Skeletal muscle satellite cell (primary cell): ENCODE measurements around the gene EIF4G3.
A peak's percentile ranks its signal among the peaks of the same experiment; 100 is the strongest.

Source experiments
- H3K27me3 ChIP-seq: 2 replicates; pipeline ENCODE4 v1.7.0; 2013; ENCODE audit warnings: low read length; ENCODE audit not compliant: control insufficient read depth, insufficient read depth
- H3K36me3 ChIP-seq: 2 replicates; pipeline ENCODE4 v1.7.0; 2013; ENCODE audit warnings: mild to moderate bottlenecking, control low read depth, low read length; ENCODE audit not compliant: insufficient read depth
- H3K4me1 ChIP-seq: 2 replicates; pipeline ENCODE4 v1.7.0; 2013; ENCODE audit warnings: low read length; ENCODE audit not compliant: control insufficient read depth, insufficient read depth
- H3K4me2 ChIP-seq: 2 replicates; pipeline ENCODE4 v1.7.0; 2013; ENCODE audit warnings: mild to moderate bottlenecking, low read length
- H3K4me3 ChIP-seq: 2 replicates; pipeline ENCODE4 v1.7.0; 2013; ENCODE audit warnings: low read length
- H3K9ac ChIP-seq: 2 replicates; pipeline ENCODE4 v1.7.0; 2013; ENCODE audit warnings: mild to moderate bottlenecking, low read depth, low read length, moderate library complexity
- H3K9me3 ChIP-seq: replicated peaks from 2 replicates; pipeline ENCODE4 v1.7.0; 2013; ENCODE audit warnings: mild to moderate bottlenecking, control low read depth, low read length

The EIF4G3 gene

GRCh38 chr1:21084111-21084810 is 92.4 kb downstream of the EIF4G3 start:
- Histone ChIP-seq H3K9me3 (no peaks in the 10 kb centered on the region), H3K4me1 (no peaks in the 10 kb centered on the region), H3K36me3 (peaks cover 6% of the 10 kb centered on the region)

DNA sequence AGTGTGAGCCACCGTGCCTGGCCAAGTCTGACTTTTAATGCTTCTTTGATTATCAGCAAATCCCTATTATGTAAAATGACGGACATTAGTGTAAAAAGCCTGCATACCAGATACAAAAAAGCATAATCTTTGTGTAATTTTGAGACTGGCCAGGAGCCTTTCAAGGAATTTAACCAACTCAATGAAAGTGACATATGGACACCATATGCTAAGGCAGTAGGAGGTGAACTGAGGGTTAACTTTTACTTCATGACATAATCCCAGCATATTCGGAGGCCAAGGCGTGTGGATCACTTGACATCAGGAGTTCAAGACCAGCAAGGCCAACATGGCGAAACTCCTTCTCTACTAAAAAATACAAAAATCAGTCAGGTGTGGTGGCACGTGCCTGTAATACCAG is 94.6 kb downstream of the EIF4G3 start:
- no peaks in the 10 kb centered on the region for H3K27me3 ChIP-seq
- H3K4me1 ChIP-seq, result peaks cover 5% of the 10 kb centered on the region
- H3K9me3 ChIP-seq, result no peaks in the 10 kb centered on the region
- no peak overlapping the region for H3K4me3 ChIP-seq
- peaks cover 6% of the 10 kb centered on the region for H3K36me3 ChIP-seq
- H3K9ac ChIP-seq, result no peak overlapping the region
- no peak overlapping the region for H3K4me2 ChIP-seq

More at GRCh38 chr1:21084111-21084810, 92.4 kb downstream of the EIF4G3 start:
- H3K4me3 ChIP-seq, result no peak overlapping the region
- H3K9ac ChIP-seq, result no peak overlapping the region
- no peaks in the 10 kb centered on the region for H3K27me3 ChIP-seq
- H3K4me2 ChIP-seq, result no peak overlapping the region

DNA sequence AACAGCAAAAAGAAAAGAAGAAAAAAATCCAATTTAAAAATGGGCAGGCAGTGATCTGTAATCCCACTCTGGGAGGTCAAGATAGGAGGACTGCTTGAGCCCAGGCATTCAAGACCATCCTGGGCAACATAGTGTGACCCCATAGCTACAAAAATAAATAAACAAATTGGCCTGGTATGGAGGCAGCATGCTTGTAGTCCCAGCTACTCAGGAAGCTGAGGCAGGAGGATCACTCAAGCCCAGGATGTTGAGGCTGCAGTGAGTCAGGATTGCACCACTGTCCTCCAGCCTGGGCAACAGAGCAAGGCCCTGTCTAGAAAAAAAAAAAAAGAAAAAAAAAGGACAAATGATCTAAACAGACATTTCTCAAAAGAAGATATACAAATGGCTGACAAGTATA is 99.6 kb downstream of the EIF4G3 start:
- H3K36me3 ChIP-seq, result no peaks in the 10 kb centered on the region
- no peaks in the 10 kb centered on the region for H3K9me3 ChIP-seq
- H3K4me2 ChIP-seq, result no peak overlapping the region
- no peaks in the 10 kb centered on the region for H3K27me3 ChIP-seq
- H3K4me3 ChIP-seq, result no peak overlapping the region
- H3K4me1 ChIP-seq, result peaks cover 16% of the 10 kb centered on the region
- H3K9ac ChIP-seq, result no peak overlapping the region

DNA sequence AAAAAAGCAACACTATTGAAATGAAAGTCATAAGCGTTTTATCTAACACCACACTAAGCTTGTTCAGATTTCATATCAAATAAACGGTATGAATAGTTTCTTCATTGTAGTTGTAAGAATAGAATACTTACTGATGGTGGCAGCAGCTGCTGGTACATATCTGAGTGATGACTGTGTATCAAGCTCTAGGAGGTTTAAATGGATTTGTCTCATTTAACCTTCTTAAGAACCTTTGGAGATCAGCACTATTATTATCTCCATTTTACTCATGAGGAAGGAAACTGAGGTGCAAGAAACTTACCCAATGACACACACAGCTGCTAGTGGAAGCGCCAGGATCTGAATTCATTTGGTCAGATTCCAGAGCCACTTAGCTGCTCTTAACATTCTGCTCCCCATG is 104.0 kb downstream of the EIF4G3 start:
- Histone ChIP-seq H3K9ac (no peak overlapping the region), H3K4me1 (peaks cover 32% of the 10 kb centered on the region), H3K36me3 (no peaks in the 10 kb centered on the region), H3K9me3 (no peaks in the 10 kb centered on the region), H3K4me3 (no peak overlapping the region), H3K4me2 (no peak overlapping the region), H3K27me3 (no peaks in the 10 kb centered on the region)

GRCh38 chr1:21069549-21069948 is 107.1 kb downstream of the EIF4G3 start:
- H3K36me3 ChIP-seq, result no peaks in the 10 kb centered on the region
- H3K4me3 ChIP-seq, result no peak overlapping the region
- peak overlapping the region; percentile 20 for H3K9ac ChIP-seq
- H3K4me2 ChIP-seq, result peak overlapping the region; percentile 52
- H3K9me3 ChIP-seq, result no peaks in the 10 kb centered on the region
- H3K4me1 ChIP-seq, result peaks cover 25% of the 10 kb centered on the region
- no peaks in the 10 kb centered on the region for H3K27me3 ChIP-seq

DNA sequence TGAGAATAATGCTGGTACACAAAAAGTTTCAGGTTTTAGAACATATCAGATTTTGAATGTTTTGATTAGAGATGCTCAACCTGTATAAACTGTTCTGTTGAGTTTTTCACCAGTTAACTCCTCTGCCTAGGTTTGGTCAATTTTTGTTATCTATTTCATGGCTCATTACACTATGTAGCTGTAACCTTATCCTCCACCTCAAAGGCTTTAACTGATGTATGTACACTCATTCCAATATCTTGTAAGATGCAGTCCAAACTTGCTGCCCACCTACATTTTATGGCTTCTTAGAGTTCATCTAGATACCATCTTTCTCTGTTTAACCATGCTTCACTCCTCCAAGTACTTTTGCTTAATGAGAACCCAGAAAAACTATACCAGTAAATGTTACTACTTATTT is 107.8 kb downstream of the EIF4G3 start:
- peaks cover 25% of the 10 kb centered on the region for H3K4me1 ChIP-seq
- H3K9ac ChIP-seq, result peak overlapping the region; percentile 20
- H3K4me3 ChIP-seq, result no peak overlapping the region
- peak overlapping the region; percentile 52 for H3K4me2 ChIP-seq
- H3K36me3 ChIP-seq, result peaks cover 2% of the 10 kb centered on the region
- H3K9me3 ChIP-seq, result no peaks in the 10 kb centered on the region
- H3K27me3 ChIP-seq, result no peaks in the 10 kb centered on the region

GRCh38 chr1:21067551-21068227 is 109.0 kb downstream of the EIF4G3 start:
- Histone ChIP-seq H3K36me3 (peaks cover 3% of the 10 kb centered on the region), H3K9ac (no peak overlapping the region), H3K27me3 (no peaks in the 10 kb centered on the region), H3K9me3 (no peaks in the 10 kb centered on the region), H3K4me1 (peaks cover 17% of the 10 kb centered on the region), H3K4me3 (no peak overlapping the region), H3K4me2 (no peak overlapping the region)

- Histone ChIP-seq H3K27me3 (no peaks in the 10 kb centered on the region), H3K4me2 (no peak overlapping the region), H3K9me3 (no peaks in the 10 kb centered on the region), H3K36me3 (peaks cover 3% of the 10 kb centered on the region), H3K4me3 (no peak overlapping the region), H3K4me1 (peaks cover 16% of the 10 kb centered on the region), H3K9ac (no peak overlapping the region)
These were observed 110.2 kb downstream of the EIF4G3 start for GRCh38 chr1:21066356-21067012.

DNA sequence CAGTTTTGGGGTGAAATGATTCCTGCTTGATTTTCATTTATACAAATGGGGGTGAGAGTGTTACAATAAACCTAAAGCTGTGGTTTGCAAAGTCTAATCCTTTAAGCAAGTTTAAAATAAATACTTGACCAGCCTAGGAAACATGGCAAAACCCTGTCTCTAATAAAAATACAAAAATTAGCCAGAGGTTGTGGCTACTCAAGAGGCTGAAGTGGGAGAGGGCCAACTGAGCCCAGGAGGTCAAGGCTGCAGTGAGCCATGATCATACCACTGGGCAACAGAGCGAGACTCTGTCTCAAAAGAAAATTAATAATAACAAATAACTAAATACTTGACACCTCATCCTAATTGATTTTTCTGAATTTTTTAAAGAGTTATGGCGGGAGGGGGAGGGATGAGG is 110.8 kb downstream of the EIF4G3 start:
- no peak overlapping the region for H3K4me3 ChIP-seq
- H3K36me3 ChIP-seq, result peaks cover 3% of the 10 kb centered on the region
- H3K4me1 ChIP-seq, result peaks cover 16% of the 10 kb centered on the region
- no peaks in the 10 kb centered on the region for H3K27me3 ChIP-seq
- no peak overlapping the region for H3K9ac ChIP-seq
- no peaks in the 10 kb centered on the region for H3K9me3 ChIP-seq
- H3K4me2 ChIP-seq, result no peak overlapping the region

DNA sequence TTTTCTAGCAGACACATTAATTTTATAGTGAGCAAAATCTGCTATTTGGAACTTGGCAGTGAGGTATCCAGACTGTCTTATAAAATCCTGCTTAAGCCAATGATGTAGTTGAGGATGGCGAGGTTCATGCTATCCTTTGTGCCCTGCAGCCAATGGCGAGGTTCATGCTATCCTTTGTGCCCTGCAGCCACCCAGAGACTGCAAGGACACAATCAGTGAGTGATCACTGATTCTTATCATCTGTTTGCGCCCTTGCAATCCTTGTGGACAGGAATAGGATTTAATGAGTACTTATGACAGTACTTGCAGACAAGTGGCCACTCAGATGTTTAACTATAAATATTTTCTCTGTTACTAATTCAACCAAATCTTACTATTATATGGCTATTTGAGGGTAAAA is 112.6 kb downstream of the EIF4G3 start:
- Histone ChIP-seq H3K27me3 (no peaks in the 10 kb centered on the region), H3K4me2 (no peak overlapping the region), H3K36me3 (peaks cover 3% of the 10 kb centered on the region), H3K9ac (no peak overlapping the region), H3K4me3 (no peak overlapping the region), H3K4me1 (peaks cover 12% of the 10 kb centered on the region), H3K9me3 (no peaks in the 10 kb centered on the region)

- Histone ChIP-seq H3K9me3 (no peaks in the 10 kb centered on the region), H3K36me3 (peaks cover 3% of the 10 kb centered on the region), H3K27me3 (no peaks in the 10 kb centered on the region), H3K4me2 (no peak overlapping the region), H3K9ac (no peak overlapping the region), H3K4me3 (no peak overlapping the region), H3K4me1 (peaks cover 10% of the 10 kb centered on the region)
These were observed 116.2 kb downstream of the EIF4G3 start for GRCh38 chr1:21060523-21060922.
